Activated naive CD4-positive, alpha-beta T cell treated with anti-CD3 and anti-CD28 coated beads, Interleukin-2, amount 10 ng/mL, durations not matched to agents 7 days and 5 days (primary cell): ENCODE results near the gene HYPK.

Source experiments
- CTCF ChIA-PET: fragments of 350-600 bp; sonication (Branson Sonifier 250); formaldehyde crosslinking; loops from one replicate; lab custom pipeline; 2021; ENCODE audit warnings: antibody characterized with exemption; lab: Charles Lee
- DNase-seq: peaks from one replicate; pipeline ENCODE4 v3.0.0-alpha.2; 2020
- H3K27ac Mint-ChIP-seq: one replicate; pipeline ENCODE4 v1.8.0; 2021; ENCODE audit warnings: mild to moderate bottlenecking, moderate library complexity, mixed read lengths
- H3K27me3 Mint-ChIP-seq: one replicate; pipeline ENCODE4 v1.8.0; 2021; ENCODE audit warnings: mild to moderate bottlenecking, mixed read lengths
- H3K36me3 Mint-ChIP-seq: one replicate; pipeline ENCODE4 v1.8.0; 2021; ENCODE audit warnings: mixed read lengths
- H3K4me1 Mint-ChIP-seq: one replicate; pipeline ENCODE4 v1.8.0; 2021; ENCODE audit warnings: mixed read lengths
- H3K4me3 Mint-ChIP-seq: one replicate; pipeline ENCODE4 v1.8.0; 2021; ENCODE audit warnings: mild to moderate bottlenecking, moderate library complexity, mixed read lengths
- H3K9me3 Mint-ChIP-seq: one replicate; pipeline ENCODE4 v1.8.0; 2021; ENCODE audit warnings: mixed read lengths

HYPK gene

GRCh38 chr15:43845421-43845820 lies 45.0 kb downstream of the HYPK start:
- DNase-seq, result no peak
- Mint-ChIP-seq H3K36me3 (peaks cover 37% of the 10 kb centered on the region), H3K9me3 (no peaks in the 10 kb centered on the region), H3K4me3 (no peak overlapping the region), H3K27ac (no peak overlapping the region), H3K27me3 (no peaks in the 10 kb centered on the region), H3K4me1 (no peaks in the 10 kb centered on the region)
- CTCF ChIA-PET, result no interaction called here

DNA sequence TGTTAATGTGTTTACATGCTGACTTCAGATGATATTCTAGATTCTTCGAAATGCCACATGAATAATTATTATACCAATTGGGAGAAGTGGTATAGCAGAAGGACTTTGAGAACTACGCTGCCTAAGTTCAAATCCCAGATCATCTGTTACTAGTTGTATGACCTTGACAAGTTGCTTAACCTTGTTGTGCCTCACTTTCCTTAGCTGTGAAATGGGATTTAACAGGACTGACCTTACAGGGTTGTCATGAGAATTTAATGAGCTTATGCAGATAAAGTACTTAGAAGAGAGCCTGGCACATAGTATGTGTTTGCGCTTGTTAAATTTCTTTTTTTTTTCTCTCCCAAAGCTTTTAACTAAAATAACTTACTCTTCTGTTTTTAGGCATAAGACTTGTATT lies 50.9 kb downstream of the HYPK start:
- H3K27ac Mint-ChIP-seq, result no peak overlapping the region
- no peaks in the 10 kb centered on the region for H3K9me3 Mint-ChIP-seq
- H3K4me1 Mint-ChIP-seq, result no peaks in the 10 kb centered on the region
- H3K27me3 Mint-ChIP-seq, result no peaks in the 10 kb centered on the region
- peaks cover 45% of the 10 kb centered on the region for H3K36me3 Mint-ChIP-seq
- no peak for DNase-seq
- no peak overlapping the region for H3K4me3 Mint-ChIP-seq
- CTCF ChIA-PET, result no interaction called here

DNA sequence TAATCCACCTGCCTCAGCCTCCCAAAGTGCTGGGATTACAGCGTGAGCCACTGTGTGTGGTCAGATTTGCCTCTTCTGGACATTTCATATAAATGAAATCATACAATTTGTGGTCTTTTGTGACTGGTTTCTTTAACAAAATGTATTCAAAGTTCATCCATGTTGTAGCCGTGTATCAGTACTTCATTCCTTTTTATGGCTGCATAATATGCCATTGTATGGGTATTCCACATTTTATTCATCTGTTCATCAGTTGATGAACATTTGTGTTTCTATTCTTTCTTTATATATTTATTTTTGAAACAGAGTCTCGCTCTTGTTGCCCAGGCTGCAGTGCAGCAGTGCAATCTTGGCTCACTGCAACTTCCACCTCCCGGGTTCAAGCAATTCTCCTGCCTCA lies 52.2 kb downstream of the HYPK start:
- no peaks in the 10 kb centered on the region for H3K27me3 Mint-ChIP-seq
- CTCF ChIA-PET, result no interaction called here
- no peaks in the 10 kb centered on the region for H3K4me1 Mint-ChIP-seq
- peaks cover 48% of the 10 kb centered on the region for H3K36me3 Mint-ChIP-seq
- no peaks in the 10 kb centered on the region for H3K9me3 Mint-ChIP-seq
- DNase-seq, result no peak
- no peak overlapping the region for H3K27ac Mint-ChIP-seq
- no peak overlapping the region for H3K4me3 Mint-ChIP-seq
